HG02678 (cell line): ENCODE results near the gene MAP2K6.
"Not testable (repeated sequence)": the region's sequence is repeated elsewhere in the genome, so short reads cannot be mapped to it uniquely, and the experiment has no call there.

Source experiments
- ATAC-seq: cut with Tn5 transposase; IDR thresholded peaks from one replicate; pipeline ENCODE4 v1.9.1; 2021; ENCODE audit warnings: mild to moderate bottlenecking, moderate library complexity; ENCODE audit not compliant: unreplicated experiment

MAP2K6 gene

GRCh38 chr17:69454051-69454450 lies 39.6 kb downstream of the MAP2K6 start:
- no peak for ATAC-seq

- no peak for ATAC-seq
These were observed 40.5 kb downstream of the MAP2K6 start for GRCh38 chr17:69455040-69455439.

- ATAC-seq = no peak
These were observed 43.1 kb downstream of the MAP2K6 start for GRCh38 chr17:69457603-69458002.

GRCh38 chr17:69460963-69461922 lies 46.7 kb downstream of the MAP2K6 start:
- ATAC-seq = no peak

- ATAC-seq = no peak
These were observed 47.5 kb downstream of the MAP2K6 start for GRCh38 chr17:69461951-69462369.

- ATAC-seq = no peak
These were observed 48.4 kb downstream of the MAP2K6 start for GRCh38 chr17:69462882-69463281.

GRCh38 chr17:69466451-69466850 lies 52.0 kb downstream of the MAP2K6 start:
- ATAC-seq = no peak

- no peak for ATAC-seq
These were observed 52.6 kb downstream of the MAP2K6 start for GRCh38 chr17:69466905-69467667.

GRCh38 chr17:69468207-69468606 lies 53.7 kb downstream of the MAP2K6 start:
- no peak for ATAC-seq

- no peak for ATAC-seq
These were observed 56.2 kb downstream of the MAP2K6 start for GRCh38 chr17:69470702-69471101.

GRCh38 chr17:69471406-69471805 lies 56.9 kb downstream of the MAP2K6 start:
- ATAC-seq = no peak

- ATAC-seq = no peak
These were observed 59.6 kb downstream of the MAP2K6 start for GRCh38 chr17:69473841-69474831.

GRCh38 chr17:69477204-69477902 lies 62.9 kb downstream of the MAP2K6 start:
- no peak for ATAC-seq

GRCh38 chr17:69477903-69478266 lies 63.4 kb downstream of the MAP2K6 start:
- no peak for ATAC-seq

GRCh38 chr17:69478916-69479315 lies 64.4 kb downstream of the MAP2K6 start:
- no peak for ATAC-seq

GRCh38 chr17:69479756-69480155 lies 65.3 kb downstream of the MAP2K6 start:
- ATAC-seq = not testable (repeated sequence)

- no peak for ATAC-seq
These were observed 65.7 kb downstream of the MAP2K6 start for GRCh38 chr17:69480245-69480644.

- ATAC-seq = no peak
These were observed 70.8 kb downstream of the MAP2K6 start for GRCh38 chr17:69485251-69485661.

- ATAC-seq = no peak
These were observed 71.6 kb downstream of the MAP2K6 start for GRCh38 chr17:69485901-69486643.
